Loucy (cell line): ENCODE data around the gene CFAP54.

Experiments
- CTCF ChIP-seq: fragments of 200-600 bp; sonication (generic); conservative IDR thresholded peaks from 2 replicates; pipeline ENCODE4 v1.5.1; 2014; ENCODE audit warnings: mild to moderate bottlenecking, antibody characterized with exemption, low read length
- EZH2phosphoT487 ChIP-seq: fragments of 200-600 bp; IDR thresholded peaks from 2 replicates; pipeline ENCODE4 v1.6.1; 2018; ENCODE audit warnings: antibody characterized with exemption, mild to moderate bottlenecking, moderate library complexity, borderline replicate concordance

- TF ChIP-seq CTCF (no peak), EZH2phosphoT487 (no peak)
Measured at GRCh38 chr12:96513166-96513565, 23.8 kb downstream of the CFAP54 start.
